ENCODE results near the gene TRMT112.

GRCh38 chr11:64349025-64349387, 31.6 kb upstream of the TRMT112 start:
- TF ChIP-seq, protein P1, sequence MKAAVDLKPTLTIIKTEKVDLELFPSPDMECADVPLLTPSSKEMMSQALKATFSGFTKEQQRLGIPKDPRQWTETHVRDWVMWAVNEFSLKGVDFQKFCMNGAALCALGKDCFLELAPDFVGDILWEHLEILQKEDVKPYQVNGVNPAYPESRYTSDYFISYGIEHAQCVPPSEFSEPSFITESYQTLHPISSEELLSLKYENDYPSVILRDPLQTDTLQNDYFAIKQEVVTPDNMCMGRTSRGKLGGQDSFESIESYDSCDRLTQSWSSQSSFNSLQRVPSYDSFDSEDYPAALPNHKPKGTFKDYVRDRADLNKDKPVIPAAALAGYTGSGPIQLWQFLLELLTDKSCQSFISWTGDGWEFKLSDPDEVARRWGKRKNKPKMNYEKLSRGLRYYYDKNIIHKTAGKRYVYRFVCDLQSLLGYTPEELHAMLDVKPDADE (IDR thresholded peaks at IDR 0.05) = no peak
- TF ChIP-seq, protein P2, sequence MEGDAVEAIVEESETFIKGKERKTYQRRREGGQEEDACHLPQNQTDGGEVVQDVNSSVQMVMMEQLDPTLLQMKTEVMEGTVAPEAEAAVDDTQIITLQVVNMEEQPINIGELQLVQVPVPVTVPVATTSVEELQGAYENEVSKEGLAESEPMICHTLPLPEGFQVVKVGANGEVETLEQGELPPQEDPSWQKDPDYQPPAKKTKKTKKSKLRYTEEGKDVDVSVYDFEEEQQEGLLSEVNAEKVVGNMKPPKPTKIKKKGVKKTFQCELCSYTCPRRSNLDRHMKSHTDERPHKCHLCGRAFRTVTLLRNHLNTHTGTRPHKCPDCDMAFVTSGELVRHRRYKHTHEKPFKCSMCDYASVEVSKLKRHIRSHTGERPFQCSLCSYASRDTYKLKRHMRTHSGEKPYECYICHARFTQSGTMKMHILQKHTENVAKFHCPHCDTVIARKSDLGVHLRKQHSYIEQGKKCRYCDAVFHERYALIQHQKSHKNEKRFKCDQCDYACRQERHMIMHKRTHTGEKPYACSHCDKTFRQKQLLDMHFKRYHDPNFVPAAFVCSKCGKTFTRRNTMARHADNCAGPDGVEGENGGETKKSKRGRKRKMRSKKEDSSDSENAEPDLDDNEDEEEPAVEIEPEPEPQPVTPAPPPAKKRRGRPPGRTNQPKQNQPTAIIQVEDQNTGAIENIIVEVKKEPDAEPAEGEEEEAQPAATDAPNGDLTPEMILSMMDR (conservative IDR thresholded peaks at IDR 0.05; ENCODE audit: low read depth in 2 of 2) = no peak
- TF ChIP-seq ZNF114 (CRISPR knock-in tag; IDR thresholded peaks at IDR 0.05) (no peak), EZH2 (IDR thresholded peaks at IDR 0.05; ENCODE audit: low read depth, unreplicated experiment) (no peak), CREB1 (CRISPR knock-in tag; IDR thresholded peaks at IDR 0.05; ENCODE audit: low read depth) (no peak), POLR2AphosphoS5 (IDR thresholded peaks at IDR 0.05; ENCODE audit: low read depth) (no peak), ZNF462 (CRISPR knock-in tag; IDR thresholded peaks at IDR 0.05) (no peak), EZH2phosphoT487 (IDR thresholded peaks at IDR 0.05; ENCODE audit: unreplicated experiment) (no peak), NANOG (IDR thresholded peaks at IDR 0.05; ENCODE audit: borderline replicate concordance) (no peak)
- TF ChIP-seq, protein P3, sequence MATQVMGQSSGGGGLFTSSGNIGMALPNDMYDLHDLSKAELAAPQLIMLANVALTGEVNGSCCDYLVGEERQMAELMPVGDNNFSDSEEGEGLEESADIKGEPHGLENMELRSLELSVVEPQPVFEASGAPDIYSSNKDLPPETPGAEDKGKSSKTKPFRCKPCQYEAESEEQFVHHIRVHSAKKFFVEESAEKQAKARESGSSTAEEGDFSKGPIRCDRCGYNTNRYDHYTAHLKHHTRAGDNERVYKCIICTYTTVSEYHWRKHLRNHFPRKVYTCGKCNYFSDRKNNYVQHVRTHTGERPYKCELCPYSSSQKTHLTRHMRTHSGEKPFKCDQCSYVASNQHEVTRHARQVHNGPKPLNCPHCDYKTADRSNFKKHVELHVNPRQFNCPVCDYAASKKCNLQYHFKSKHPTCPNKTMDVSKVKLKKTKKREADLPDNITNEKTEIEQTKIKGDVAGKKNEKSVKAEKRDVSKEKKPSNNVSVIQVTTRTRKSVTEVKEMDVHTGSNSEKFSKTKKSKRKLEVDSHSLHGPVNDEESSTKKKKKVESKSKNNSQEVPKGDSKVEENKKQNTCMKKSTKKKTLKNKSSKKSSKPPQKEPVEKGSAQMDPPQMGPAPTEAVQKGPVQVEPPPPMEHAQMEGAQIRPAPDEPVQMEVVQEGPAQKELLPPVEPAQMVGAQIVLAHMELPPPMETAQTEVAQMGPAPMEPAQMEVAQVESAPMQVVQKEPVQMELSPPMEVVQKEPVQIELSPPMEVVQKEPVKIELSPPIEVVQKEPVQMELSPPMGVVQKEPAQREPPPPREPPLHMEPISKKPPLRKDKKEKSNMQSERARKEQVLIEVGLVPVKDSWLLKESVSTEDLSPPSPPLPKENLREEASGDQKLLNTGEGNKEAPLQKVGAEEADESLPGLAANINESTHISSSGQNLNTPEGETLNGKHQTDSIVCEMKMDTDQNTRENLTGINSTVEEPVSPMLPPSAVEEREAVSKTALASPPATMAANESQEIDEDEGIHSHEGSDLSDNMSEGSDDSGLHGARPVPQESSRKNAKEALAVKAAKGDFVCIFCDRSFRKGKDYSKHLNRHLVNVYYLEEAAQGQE (IDR thresholded peaks at IDR 0.05; ENCODE audit: unreplicated experiment) = no peak

All from GM23338 (cell line).